ENCODE measurements around the gene RPL36.
"Not testable (repeated sequence)": the region's sequence is repeated elsewhere in the genome, so short reads cannot be mapped to it uniquely, and the experiment has no call there.

The RPL36 gene

GRCh38 chr19:5718037-5718578, 28.0 kb downstream of the RPL36 start:
- no peak for DNase-seq (ENCODE audit: low spot score in 2 of 2)
- Histone ChIP-seq H3K9me3 (no peaks in the 10 kb centered on the region), H3K36me3 (replicated peaks) (peaks cover 30% of the 10 kb centered on the region), H3K4me1 (peaks cover 19% of the 10 kb centered on the region), H3K27me3 (ENCODE audit: low read depth) (no peaks in the 10 kb centered on the region), H3K4me3 (peak overlapping the region; percentile 60)
- in situ Hi-C loops (cut with MboI; ENCODE audit: low sequenced_read_pairs) = no loop called here

DNA sequence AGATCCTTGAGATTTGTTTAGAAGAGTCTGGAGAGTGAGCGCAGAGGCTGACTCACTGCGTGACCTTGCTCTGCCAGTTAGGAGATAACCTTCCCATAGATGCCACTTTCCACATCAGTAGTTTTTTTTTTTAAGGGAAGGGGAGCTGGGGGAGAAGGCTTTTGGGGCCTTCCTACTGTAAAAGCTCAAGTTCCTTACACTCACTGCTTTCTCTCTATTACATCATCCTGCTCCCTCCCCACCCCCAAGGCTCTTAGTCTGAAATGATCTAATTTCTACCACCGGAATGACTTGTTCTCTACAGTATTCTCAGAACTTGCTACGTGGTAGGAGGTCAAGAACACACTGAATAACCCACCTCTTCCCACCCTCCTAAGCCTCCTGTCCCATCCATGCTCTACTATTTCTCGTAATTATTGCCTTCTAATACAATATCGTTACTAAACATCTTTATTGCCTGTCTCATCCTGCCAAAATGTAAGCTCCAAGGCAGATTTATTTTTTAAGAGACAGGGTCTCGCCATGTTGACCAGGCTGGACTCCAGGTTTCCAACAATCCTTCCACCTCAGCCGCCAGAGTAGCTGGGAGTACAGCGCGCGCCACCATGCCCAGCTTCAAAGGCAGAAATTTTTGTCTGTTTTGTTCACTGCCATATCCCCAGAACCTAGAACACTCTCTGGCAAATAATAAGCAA, 28.6 kb downstream of the RPL36 start:
- Histone ChIP-seq H3K4me3 (peak overlapping the region; percentile 60), H3K27me3 (ENCODE audit: low read depth) (no peaks in the 10 kb centered on the region), H3K36me3 (replicated peaks) (peaks cover 24% of the 10 kb centered on the region), H3K9me3 (no peaks in the 10 kb centered on the region), H3K4me1 (peaks cover 19% of the 10 kb centered on the region)
- peak in 1 of 2 experiments; percentile 52 for DNase-seq (ENCODE audit: low spot score in 2 of 2)
- in situ Hi-C loops (cut with MboI; ENCODE audit: low sequenced_read_pairs) = no loop called here

GRCh38 chr19:5719274-5719960, 29.3 kb downstream of the RPL36 start:
- Histone ChIP-seq H3K4me1 (peaks cover 19% of the 10 kb centered on the region), H3K4me3 (peak overlapping the region; percentile 60), H3K36me3 (replicated peaks) (peaks cover 17% of the 10 kb centered on the region), H3K27me3 (ENCODE audit: low read depth) (no peaks in the 10 kb centered on the region), H3K9me3 (no peaks in the 10 kb centered on the region)
- DNase-seq (ENCODE audit: low spot score in 2 of 2) = peak in 1 of 2 experiments; percentile 34
- in situ Hi-C loops (cut with MboI; ENCODE audit: low sequenced_read_pairs) = no loop called here

DNA sequence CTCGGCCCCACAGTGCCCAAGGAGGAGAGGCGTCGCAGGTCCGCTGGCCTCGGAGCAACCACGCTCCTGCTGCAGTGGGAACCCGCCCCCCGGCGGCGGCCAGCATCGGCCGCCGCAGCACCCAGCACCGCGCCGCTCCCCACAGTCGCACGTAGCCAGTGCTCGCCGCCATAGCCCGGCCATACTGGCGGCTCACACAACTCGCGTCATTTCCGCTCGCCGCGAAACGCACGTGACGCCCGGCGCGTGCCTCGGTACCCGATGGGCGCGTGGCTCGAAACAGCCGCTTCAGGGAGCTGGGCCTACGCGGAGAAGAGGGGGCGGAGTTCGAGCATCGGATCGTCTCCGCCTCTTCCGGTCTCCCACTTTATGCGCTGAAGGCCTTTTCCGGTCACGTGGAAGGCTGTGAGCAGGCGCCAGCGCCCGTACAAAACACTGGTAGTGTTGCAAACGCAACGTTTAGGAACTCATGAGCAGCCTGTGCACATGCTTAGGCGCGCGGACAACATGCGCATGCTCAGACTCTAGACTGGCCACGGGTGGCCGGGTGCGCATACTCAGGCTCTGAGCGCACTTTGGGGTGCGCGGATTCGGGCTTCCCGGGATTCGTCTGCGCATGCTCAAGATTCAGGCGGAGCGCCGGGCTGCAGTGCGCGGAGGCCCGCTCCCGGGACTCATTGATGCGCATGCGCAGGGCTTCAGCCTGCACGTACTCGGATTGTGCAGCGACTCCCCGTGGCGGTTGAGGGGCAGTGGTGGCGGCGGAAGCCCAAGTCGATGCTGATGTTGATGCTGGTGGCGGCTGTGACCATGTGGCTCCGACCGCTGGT, 30.1 kb downstream of the RPL36 start, which contains the start of the genes CATSPERD and LONP1:
TSS of gene CATSPERD (plus strand) at position 677 of the 830 bp plus-strand sequence. CDS start at position 778, 101 bp downstream.
TSS of gene LONP1 (minus strand) at position 186 of the 830 bp plus-strand sequence. CDS start at position 172, 14 bp downstream.
- Histone ChIP-seq H3K9me3 (no peaks in the 10 kb centered on the region), H3K4me3 (peak within 1 kb of the TSS; percentile 60), H3K27me3 (ENCODE audit: low read depth) (no peaks in the 10 kb centered on the region), H3K4me1 (peaks cover 19% of the 10 kb centered on the region), H3K36me3 (replicated peaks) (peaks cover 17% of the 10 kb centered on the region)
- peak; percentile 96 to 98 for DNase-seq (ENCODE audit: low spot score in 2 of 2)
- in situ Hi-C loops (cut with MboI; ENCODE audit: low sequenced_read_pairs) = no loop called here

DNA sequence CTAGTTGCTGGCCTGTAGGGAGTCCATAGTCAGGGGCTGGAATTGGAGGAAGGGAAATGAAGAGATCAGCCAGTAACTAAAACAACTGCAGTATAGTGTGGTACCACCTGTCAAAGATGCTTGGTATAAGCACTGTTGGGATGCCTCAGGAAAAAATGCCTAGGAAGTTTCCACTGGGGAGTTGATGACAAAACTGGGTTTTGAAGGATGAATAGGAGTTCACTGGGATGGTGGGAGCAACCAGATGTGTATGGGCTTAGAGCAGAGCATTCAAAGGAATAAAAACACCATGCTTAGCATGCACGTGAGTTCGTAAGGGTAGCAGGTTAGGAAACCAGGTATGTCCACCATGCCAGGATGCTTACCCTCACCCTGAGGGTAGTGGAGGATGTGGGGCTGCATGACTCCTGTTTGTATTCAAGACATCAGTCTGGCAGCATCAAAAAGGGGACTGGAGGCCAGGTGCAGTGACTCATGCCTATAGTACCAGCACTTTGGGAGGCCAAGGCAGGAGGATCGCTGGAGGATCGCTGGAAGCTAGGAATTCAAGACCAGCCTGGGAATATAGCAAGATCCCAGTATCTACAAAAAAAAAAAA, 37.5 kb downstream of the RPL36 start:
- no peak overlapping the region for H3K4me3 ChIP-seq
- in situ Hi-C loops (cut with MboI; ENCODE audit: low sequenced_read_pairs) = no loop called here
- no peaks in the 10 kb centered on the region for H3K36me3 ChIP-seq (replicated peaks)
- no peaks in the 10 kb centered on the region for H3K4me1 ChIP-seq
- DNase-seq (ENCODE audit: low spot score in 2 of 2) = no peak
- peaks cover 3% of the 10 kb centered on the region; the same call in 1 of the 2 replicates for H3K9me3 ChIP-seq
- no peaks in the 10 kb centered on the region for H3K27me3 ChIP-seq (ENCODE audit: low read depth)

DNA sequence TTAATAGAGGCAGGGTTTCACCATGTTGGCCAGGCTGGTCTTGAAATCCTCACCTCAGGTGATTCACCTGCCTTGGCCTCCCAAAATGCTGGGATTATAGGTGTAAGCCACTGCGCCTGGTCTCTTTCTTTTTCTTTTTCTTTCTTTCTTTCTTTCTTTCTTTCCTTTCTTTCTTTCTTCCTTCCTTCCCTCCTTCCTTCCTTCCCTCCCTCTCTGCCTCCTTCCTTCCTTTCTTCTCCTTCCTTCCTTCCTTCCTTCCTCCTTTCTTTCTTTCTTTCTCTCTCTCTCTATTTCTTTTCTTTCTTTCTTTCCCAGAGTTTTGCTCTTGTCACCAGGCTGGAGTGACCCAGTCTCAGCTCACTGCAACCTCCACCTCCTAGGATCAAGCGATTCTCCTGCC, 43.1 kb downstream of the RPL36 start:
- H3K9me3 ChIP-seq; H3K36me3 ChIP-seq (replicated peaks); in situ Hi-C loops (cut with MboI; ENCODE audit: low sequenced_read_pairs); H3K27me3 ChIP-seq (ENCODE audit: low read depth); DNase-seq (ENCODE audit: low spot score in 2 of 2); H3K4me3 ChIP-seq; H3K4me1 ChIP-seq: not testable (repeated sequence)

- H3K27me3 ChIP-seq (ENCODE audit: low read depth) = no peaks in the 10 kb centered on the region
- H3K9me3 ChIP-seq = no peaks in the 10 kb centered on the region
- H3K4me3 ChIP-seq = no peak overlapping the region
- no peaks in the 10 kb centered on the region for H3K36me3 ChIP-seq (replicated peaks)
- no peaks in the 10 kb centered on the region for H3K4me1 ChIP-seq
- in situ Hi-C loops (cut with MboI; ENCODE audit: low sequenced_read_pairs) = no loop called here
- no peak for DNase-seq (ENCODE audit: low spot score in 2 of 2)
Measured at GRCh38 chr19:5738423-5738822, 48.3 kb downstream of the RPL36 start.

Data from HAP-1 (cell line).